ENCODE data around the gene IL20RA.

- TF ChIP-seq, protein P1, sequence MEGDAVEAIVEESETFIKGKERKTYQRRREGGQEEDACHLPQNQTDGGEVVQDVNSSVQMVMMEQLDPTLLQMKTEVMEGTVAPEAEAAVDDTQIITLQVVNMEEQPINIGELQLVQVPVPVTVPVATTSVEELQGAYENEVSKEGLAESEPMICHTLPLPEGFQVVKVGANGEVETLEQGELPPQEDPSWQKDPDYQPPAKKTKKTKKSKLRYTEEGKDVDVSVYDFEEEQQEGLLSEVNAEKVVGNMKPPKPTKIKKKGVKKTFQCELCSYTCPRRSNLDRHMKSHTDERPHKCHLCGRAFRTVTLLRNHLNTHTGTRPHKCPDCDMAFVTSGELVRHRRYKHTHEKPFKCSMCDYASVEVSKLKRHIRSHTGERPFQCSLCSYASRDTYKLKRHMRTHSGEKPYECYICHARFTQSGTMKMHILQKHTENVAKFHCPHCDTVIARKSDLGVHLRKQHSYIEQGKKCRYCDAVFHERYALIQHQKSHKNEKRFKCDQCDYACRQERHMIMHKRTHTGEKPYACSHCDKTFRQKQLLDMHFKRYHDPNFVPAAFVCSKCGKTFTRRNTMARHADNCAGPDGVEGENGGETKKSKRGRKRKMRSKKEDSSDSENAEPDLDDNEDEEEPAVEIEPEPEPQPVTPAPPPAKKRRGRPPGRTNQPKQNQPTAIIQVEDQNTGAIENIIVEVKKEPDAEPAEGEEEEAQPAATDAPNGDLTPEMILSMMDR (IDR thresholded peaks at IDR 0.05), result no peak
- TF ChIP-seq POLR2A (IDR thresholded peaks at IDR 0.05), result no peak
Observed at GRCh38 chr6:136994782-136995181, 50.0 kb downstream of the IL20RA start.
